Measurements from ENCODE around the gene MICAL3. TPM values are rescaled to one million over a fixed set of nuclear protein-coding genes. Genes with fewer than 3 reads are reported as not detected.
"Not testable (repeated sequence)": the region's sequence is repeated elsewhere in the genome, so short reads cannot be mapped to it uniquely, and the experiment has no call there.

The MICAL3 gene
- polyA plus RNA-seq, 1 donor: 36.1 TPM

DNA sequence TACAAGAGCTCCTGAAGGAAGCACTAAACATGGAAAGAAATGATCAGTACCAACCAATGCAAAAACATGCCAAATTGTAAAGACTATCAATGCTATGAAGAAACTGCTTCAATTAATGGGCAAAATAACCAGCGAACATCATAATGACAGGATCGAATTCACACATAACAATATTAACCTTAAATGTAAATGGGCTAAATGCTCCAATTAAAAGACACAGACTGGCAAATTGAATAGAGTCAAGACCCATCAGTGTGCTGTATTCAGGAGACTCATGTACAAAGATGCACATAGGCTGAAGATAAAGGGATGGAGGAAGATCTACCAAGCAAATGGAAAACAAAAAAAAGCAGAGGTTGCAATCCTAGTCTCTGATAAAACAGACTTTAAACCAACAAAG lies 91.9 kb downstream of the MICAL3 start:
- not testable (repeated sequence) for H3K4me3 ChIP-seq (ENCODE audit: low read length); H3K27me3 ChIP-seq (ENCODE audit: control insufficient read depth, insufficient read depth, low read length); H3K4me1 ChIP-seq (ENCODE audit: control insufficient read depth, insufficient read depth, low read length); H3K9me3 ChIP-seq (ENCODE audit: control insufficient read depth, low read depth, low read length); DNase-seq; H3K27ac ChIP-seq (ENCODE audit: low read length); H3K36me3 ChIP-seq (ENCODE audit: control insufficient read depth, insufficient read depth, low read length)
- WGBS (ENCODE audit: insufficient coverage, low lambda C conversion rate): no CpG with 5 or more reads among the region's 2 CpGs

DNA sequence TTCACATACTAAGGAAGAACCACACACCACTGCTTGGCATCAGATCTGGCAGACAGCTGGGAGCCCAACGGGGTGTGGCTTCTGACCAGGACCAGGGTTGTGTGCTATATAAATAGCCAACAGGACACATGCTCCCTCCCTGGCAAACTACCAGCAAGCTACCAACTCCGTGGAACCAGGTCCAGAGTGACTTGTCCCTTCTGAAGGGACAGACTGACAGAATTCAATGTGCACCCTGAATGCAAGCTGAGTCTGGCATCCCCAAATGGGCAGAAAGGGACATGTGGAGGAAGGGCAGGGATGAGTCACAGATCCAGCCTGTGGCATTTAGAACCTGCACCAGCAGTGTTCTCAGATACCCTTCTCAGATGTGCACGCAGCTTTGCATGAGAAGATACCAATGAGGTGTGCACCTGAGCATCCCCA lies 92.9 kb downstream of the MICAL3 start:
- no peak overlapping the region for H3K4me3 ChIP-seq (ENCODE audit: low read length)
- no peak overlapping the region for H3K27ac ChIP-seq (ENCODE audit: low read length)
- no peaks in the 10 kb centered on the region for H3K9me3 ChIP-seq (ENCODE audit: control insufficient read depth, low read depth, low read length)
- no peaks in the 10 kb centered on the region for H3K4me1 ChIP-seq (ENCODE audit: control insufficient read depth, insufficient read depth, low read length)
- no peak for DNase-seq
- H3K27me3 ChIP-seq (ENCODE audit: control insufficient read depth, insufficient read depth, low read length): no peaks in the 10 kb centered on the region
- no peaks in the 10 kb centered on the region for H3K36me3 ChIP-seq (ENCODE audit: control insufficient read depth, insufficient read depth, low read length)
- no CpG with 5 or more reads among the region's 3 CpGs for WGBS (ENCODE audit: insufficient coverage, low lambda C conversion rate)

- DNase-seq: no peak
- Histone ChIP-seq H3K27me3 (ENCODE audit: control insufficient read depth, insufficient read depth, low read length) (no peaks in the 10 kb centered on the region), H3K4me1 (ENCODE audit: control insufficient read depth, insufficient read depth, low read length) (no peaks in the 10 kb centered on the region), H3K4me3 (ENCODE audit: low read length) (no peak overlapping the region), H3K27ac (ENCODE audit: low read length) (no peak overlapping the region), H3K9me3 (ENCODE audit: control insufficient read depth, low read depth, low read length) (no peaks in the 10 kb centered on the region), H3K36me3 (ENCODE audit: control insufficient read depth, insufficient read depth, low read length) (no peaks in the 10 kb centered on the region)
- no CpG with 5 or more reads among the region's 18 CpGs for WGBS (ENCODE audit: insufficient coverage, low lambda C conversion rate)
Measured at GRCh38 chr22:17930455-17931313, 93.7 kb downstream of the MICAL3 start.

DNA sequence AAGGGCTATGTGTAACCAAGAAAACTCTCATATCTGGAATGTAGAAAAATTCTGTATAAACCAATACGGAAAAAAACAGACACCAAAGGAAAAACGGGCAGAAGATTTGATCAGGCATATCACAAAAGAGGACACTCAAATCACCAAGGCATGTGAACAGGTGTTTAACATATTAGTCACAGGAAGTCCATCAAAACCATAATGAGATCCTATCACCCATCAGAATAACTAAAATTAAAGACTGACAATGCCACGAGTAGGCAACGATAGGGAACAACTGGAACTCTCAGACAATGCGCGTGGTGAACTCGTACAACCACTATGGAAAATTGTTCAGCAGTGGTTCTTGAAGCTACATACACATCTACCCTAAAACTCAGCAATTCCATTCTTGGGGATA lies 94.5 kb downstream of the MICAL3 start:
- H3K27ac ChIP-seq (ENCODE audit: low read length): no peak overlapping the region
- no peak overlapping the region for H3K4me3 ChIP-seq (ENCODE audit: low read length)
- no peaks in the 10 kb centered on the region for H3K9me3 ChIP-seq (ENCODE audit: control insufficient read depth, low read depth, low read length)
- no CpG with 5 or more reads among the region's 7 CpGs for WGBS (ENCODE audit: insufficient coverage, low lambda C conversion rate)
- H3K4me1 ChIP-seq (ENCODE audit: control insufficient read depth, insufficient read depth, low read length): no peaks in the 10 kb centered on the region
- no peaks in the 10 kb centered on the region for H3K36me3 ChIP-seq (ENCODE audit: control insufficient read depth, insufficient read depth, low read length)
- DNase-seq: no peak
- no peaks in the 10 kb centered on the region for H3K27me3 ChIP-seq (ENCODE audit: control insufficient read depth, insufficient read depth, low read length)

DNA sequence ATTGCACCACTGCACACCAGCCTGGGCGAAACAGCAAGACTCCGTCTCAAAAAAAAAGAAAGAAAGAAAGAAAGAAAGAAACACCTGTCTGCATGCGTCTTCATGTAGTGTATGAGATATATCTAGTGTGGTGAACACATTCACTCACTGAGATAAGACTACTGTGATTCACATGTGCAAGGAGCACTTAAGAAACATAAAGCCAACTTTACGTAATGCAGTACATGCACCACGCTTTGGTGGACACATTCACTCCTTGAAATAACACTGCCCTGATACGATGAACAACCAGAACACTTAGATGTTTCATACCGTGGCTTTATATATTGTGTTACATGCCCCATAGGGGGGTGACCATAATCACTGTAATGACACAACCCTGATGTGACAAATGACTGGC lies 96.0 kb downstream of the MICAL3 start:
- Histone ChIP-seq H3K27me3 (ENCODE audit: control insufficient read depth, insufficient read depth, low read length) (no peaks in the 10 kb centered on the region), H3K4me1 (ENCODE audit: control insufficient read depth, insufficient read depth, low read length) (peaks cover 2% of the 10 kb centered on the region), H3K4me3 (ENCODE audit: low read length) (no peak overlapping the region), H3K9me3 (ENCODE audit: control insufficient read depth, low read depth, low read length) (no peaks in the 10 kb centered on the region), H3K36me3 (ENCODE audit: control insufficient read depth, insufficient read depth, low read length) (no peaks in the 10 kb centered on the region), H3K27ac (ENCODE audit: low read length) (no peak overlapping the region)
- WGBS (ENCODE audit: insufficient coverage, low lambda C conversion rate): no CpG with 5 or more reads among the region's 7 CpGs
- no peak for DNase-seq

DNA sequence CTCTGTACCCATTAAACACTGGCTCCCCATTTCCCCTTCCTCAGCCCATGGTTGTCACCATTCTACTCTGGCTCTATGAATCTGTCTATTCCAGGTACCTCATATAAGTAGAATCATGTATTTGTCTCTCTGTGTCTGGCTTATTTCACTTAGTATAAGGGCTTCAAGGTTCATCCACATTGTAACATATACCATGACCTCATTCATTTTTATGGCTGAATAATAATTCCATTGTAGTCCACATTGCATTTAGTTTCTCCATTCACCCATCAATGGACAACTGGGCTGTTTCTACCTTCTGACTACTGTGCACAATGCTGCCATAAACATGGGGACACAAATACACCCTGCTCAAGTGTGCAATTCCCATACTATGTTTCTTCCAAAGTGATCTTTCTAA lies 97.3 kb downstream of the MICAL3 start:
- H3K27me3 ChIP-seq (ENCODE audit: control insufficient read depth, insufficient read depth, low read length): no peaks in the 10 kb centered on the region
- H3K36me3 ChIP-seq (ENCODE audit: control insufficient read depth, insufficient read depth, low read length): no peaks in the 10 kb centered on the region
- peaks cover 7% of the 10 kb centered on the region for H3K4me1 ChIP-seq (ENCODE audit: control insufficient read depth, insufficient read depth, low read length)
- no peak overlapping the region for H3K4me3 ChIP-seq (ENCODE audit: low read length)
- no peak for DNase-seq
- H3K27ac ChIP-seq (ENCODE audit: low read length): no peak overlapping the region
- H3K9me3 ChIP-seq (ENCODE audit: control insufficient read depth, low read depth, low read length): no peaks in the 10 kb centered on the region

- Histone ChIP-seq H3K9me3 (ENCODE audit: control insufficient read depth, low read depth, low read length) (no peaks in the 10 kb centered on the region), H3K4me3 (ENCODE audit: low read length) (no peak overlapping the region), H3K27me3 (ENCODE audit: control insufficient read depth, insufficient read depth, low read length) (no peaks in the 10 kb centered on the region), H3K4me1 (ENCODE audit: control insufficient read depth, insufficient read depth, low read length) (peaks cover 8% of the 10 kb centered on the region), H3K27ac (ENCODE audit: low read length) (no peak overlapping the region), H3K36me3 (ENCODE audit: control insufficient read depth, insufficient read depth, low read length) (no peaks in the 10 kb centered on the region)
- no peak for DNase-seq
- WGBS (ENCODE audit: insufficient coverage, low lambda C conversion rate): 94% methylated on average over 2 of the region's 7 CpGs
Measured at GRCh38 chr22:17926516-17926915, 97.8 kb downstream of the MICAL3 start.

- H3K9me3 ChIP-seq (ENCODE audit: control insufficient read depth, low read depth, low read length): no peaks in the 10 kb centered on the region
- no peak overlapping the region for H3K27ac ChIP-seq (ENCODE audit: low read length)
- H3K4me3 ChIP-seq (ENCODE audit: low read length): no peak overlapping the region
- no peaks in the 10 kb centered on the region for H3K27me3 ChIP-seq (ENCODE audit: control insufficient read depth, insufficient read depth, low read length)
- no CpG with 5 or more reads among the region's 7 CpGs for WGBS (ENCODE audit: insufficient coverage, low lambda C conversion rate)
- H3K4me1 ChIP-seq (ENCODE audit: control insufficient read depth, insufficient read depth, low read length): peaks cover 18% of the 10 kb centered on the region
- H3K36me3 ChIP-seq (ENCODE audit: control insufficient read depth, insufficient read depth, low read length): no peaks in the 10 kb centered on the region
- no peak for DNase-seq
Measured at GRCh38 chr22:17925431-17925841, 98.9 kb downstream of the MICAL3 start.

GRCh38 chr22:17924735-17925364 lies 99.5 kb downstream of the MICAL3 start:
- Histone ChIP-seq H3K27ac (ENCODE audit: low read length) (no peak overlapping the region), H3K4me1 (ENCODE audit: control insufficient read depth, insufficient read depth, low read length) (peaks cover 21% of the 10 kb centered on the region), H3K36me3 (ENCODE audit: control insufficient read depth, insufficient read depth, low read length) (no peaks in the 10 kb centered on the region), H3K4me3 (ENCODE audit: low read length) (no peak overlapping the region), H3K9me3 (ENCODE audit: control insufficient read depth, low read depth, low read length) (no peaks in the 10 kb centered on the region), H3K27me3 (ENCODE audit: control insufficient read depth, insufficient read depth, low read length) (no peaks in the 10 kb centered on the region)
- WGBS (ENCODE audit: insufficient coverage, low lambda C conversion rate): no CpG with 5 or more reads among the region's 4 CpGs
- DNase-seq: no peak

DNA sequence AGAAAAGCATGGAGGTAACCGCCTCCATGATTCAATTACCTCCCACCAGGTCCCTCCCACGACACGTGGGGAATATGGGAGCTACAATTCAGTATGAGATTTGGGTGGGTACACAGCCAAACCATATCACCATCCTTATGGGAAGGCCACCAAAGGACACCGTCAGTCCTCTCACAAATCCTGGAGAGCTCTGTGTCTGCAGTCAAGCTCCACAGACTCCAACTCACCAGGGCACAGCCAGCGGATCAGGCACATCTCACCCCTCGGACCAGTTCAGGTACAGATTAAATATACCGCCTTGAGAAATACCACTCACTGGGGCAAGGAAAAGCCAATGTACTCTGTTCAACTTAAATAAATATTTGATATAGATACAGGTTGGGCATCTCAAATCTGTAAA lies 100.3 kb downstream of the MICAL3 start:
- Histone ChIP-seq H3K9me3 (ENCODE audit: control insufficient read depth, low read depth, low read length) (no peaks in the 10 kb centered on the region), H3K27ac (ENCODE audit: low read length) (no peak overlapping the region), H3K36me3 (ENCODE audit: control insufficient read depth, insufficient read depth, low read length) (no peaks in the 10 kb centered on the region), H3K4me3 (ENCODE audit: low read length) (no peak overlapping the region), H3K27me3 (ENCODE audit: control insufficient read depth, insufficient read depth, low read length) (no peaks in the 10 kb centered on the region), H3K4me1 (ENCODE audit: control insufficient read depth, insufficient read depth, low read length) (peaks cover 26% of the 10 kb centered on the region)
- WGBS (ENCODE audit: insufficient coverage, low lambda C conversion rate): no CpG with 5 or more reads among the region's 7 CpGs
- no peak for DNase-seq
